Trophoblast cell (in vitro differentiated cells and primary cell): ENCODE measurements around the gene ATP5PO.

Source experiments
- DNase-seq, 2 donors: peaks; one replicate each; pipeline ENCODE4 v3.0.0-alpha.2; 2016
- H2AFZ ChIP-seq: 2 replicates; pipeline ENCODE4 v1.6.1; 2013; ENCODE audit warnings: low read length, moderate library complexity, mild to moderate bottlenecking; ENCODE audit not compliant: insufficient read depth, poor library complexity
- H2AK5ac ChIP-seq: 2 replicates; pipeline ENCODE4 v1.6.1; 2013; ENCODE audit warnings: mild to moderate bottlenecking, low read length
- H2BK120ac ChIP-seq: 2 replicates; pipeline ENCODE4 v1.6.1; 2013; ENCODE audit warnings: low read length, mild to moderate bottlenecking, moderate library complexity; ENCODE audit not compliant: insufficient read depth, poor library complexity
- H2BK12ac ChIP-seq: 2 replicates; pipeline ENCODE4 v1.6.1; 2013; ENCODE audit warnings: mild to moderate bottlenecking, low read length, moderate library complexity
- H2BK5ac ChIP-seq: 2 replicates; pipeline ENCODE4 v1.6.1; 2013; ENCODE audit warnings: low read length, low read depth, moderate library complexity, mild to moderate bottlenecking; ENCODE audit not compliant: poor library complexity
- H3K14ac ChIP-seq: 2 replicates; pipeline ENCODE4 v1.6.1; 2013; ENCODE audit warnings: mild to moderate bottlenecking, low read length
- H3K18ac ChIP-seq: 2 replicates; pipeline ENCODE4 v1.6.1; 2013; ENCODE audit warnings: mild to moderate bottlenecking, low read length
- H3K23ac ChIP-seq: 2 replicates; pipeline ENCODE4 v1.6.1; 2013; ENCODE audit warnings: low read length
- H3K27ac ChIP-seq: 2 replicates; pipeline ENCODE4 v1.5.1; 2013; ENCODE audit warnings: low read depth, mild to moderate bottlenecking, inconsistent platforms, low read length, moderate library complexity
- H3K27me3 ChIP-seq: 2 replicates; pipeline ENCODE4 v1.6.1; 2013; ENCODE audit warnings: inconsistent platforms, mild to moderate bottlenecking, low read length, moderate library complexity; ENCODE audit not compliant: insufficient read depth
- H3K36me3 ChIP-seq, 2 experiments: 1 replicate in 1 of 2; 2 replicates in 1 of 2; pipeline ENCODE4 v1.6.1; 2013; ENCODE audit warnings: low read length in 2 of 2, mild to moderate bottlenecking in 2 of 2, moderate library complexity in 1 of 2; ENCODE audit not compliant: insufficient read depth in 2 of 2, control insufficient read depth in 1 of 2
- H3K4ac ChIP-seq: 2 replicates; pipeline ENCODE4 v1.6.1; 2013; ENCODE audit warnings: low read depth, mild to moderate bottlenecking, low read length, moderate library complexity
- H3K4me1 ChIP-seq, 2 experiments: 1 replicate in 1 of 2; 2 replicates in 1 of 2; pipeline ENCODE4 v1.6.1; 2013; ENCODE audit warnings: low read length in 2 of 2, mild to moderate bottlenecking in 2 of 2, moderate library complexity in 1 of 2; ENCODE audit not compliant: insufficient read depth in 2 of 2, control insufficient read depth in 1 of 2
- H3K4me2 ChIP-seq: 2 replicates; pipeline ENCODE4 v1.6.1; 2013; ENCODE audit warnings: inconsistent platforms, mild to moderate bottlenecking, low read length, moderate library complexity
- H3K4me3 ChIP-seq: 2 replicates; pipeline ENCODE4 v1.5.1; 2013; ENCODE audit warnings: mild to moderate bottlenecking, low read depth, low read length, inconsistent platforms
- H3K79me1 ChIP-seq: one replicate; pipeline ENCODE4 v1.6.1; 2013; ENCODE audit warnings: low read length
- H3K79me2 ChIP-seq: 2 replicates; pipeline ENCODE4 v1.6.1; 2013; ENCODE audit warnings: low read length, mild to moderate bottlenecking; ENCODE audit not compliant: control insufficient read depth, insufficient read depth, poor library complexity
- H3K9ac ChIP-seq: 2 replicates; pipeline ENCODE4 v1.6.1; 2013; ENCODE audit warnings: mild to moderate bottlenecking, low read length
- H3K9me3 ChIP-seq: 2 replicates; pipeline ENCODE4 v1.6.1; 2013; ENCODE audit warnings: low read depth, mild to moderate bottlenecking, control low read depth, inconsistent platforms, low read length; ENCODE audit not compliant: insufficient read depth
- H4K12ac ChIP-seq: 2 replicates; pipeline ENCODE4 v1.6.1; 2013; ENCODE audit warnings: low read depth, mild to moderate bottlenecking, low read length, moderate library complexity
- H4K8ac ChIP-seq: 2 replicates; pipeline ENCODE4 v1.6.1; 2013; ENCODE audit warnings: low read depth, mild to moderate bottlenecking, low read length, moderate library complexity
- H4K91ac ChIP-seq: one replicate; pipeline ENCODE4 v1.6.1; 2013; ENCODE audit warnings: low read depth, mild to moderate bottlenecking, low read length, moderate library complexity
- WGBS: extraction: QIAGEN DNeasy Blood & Tissue Kit; methylation state at CpG from one replicate; pipeline ENCODE4 v1.1.7; 2013; ENCODE audit warnings: missing lambda C conversion rate; ENCODE audit not compliant: insufficient read length, insufficient coverage; ENCODE audit errors: extremely low coverage; 5-methylcytosine and 5-hydroxymethylcytosine counted together

ATP5PO gene

GRCh38 chr21:33950431-33951079, 35.0 kb upstream of the ATP5PO start:
- H3K4me3 ChIP-seq, result no peak overlapping the region
- H3K14ac ChIP-seq, result peak overlapping the region; percentile 14
- H3K9ac ChIP-seq, result no peak overlapping the region
- no peak overlapping the region for H2AK5ac ChIP-seq
- H4K12ac ChIP-seq, result no peak overlapping the region
- DNase-seq, result no peak
- H3K79me2 ChIP-seq, result no peaks in the 10 kb centered on the region
- H3K4me2 ChIP-seq, result no peak overlapping the region
- H3K4ac ChIP-seq, result no peak overlapping the region
- WGBS, result no CpG with 5 or more reads among the region's 10 CpGs
- no peak overlapping the region for H2BK5ac ChIP-seq
- peaks cover 26% of the 10 kb centered on the region for H3K79me1 ChIP-seq
- H2BK12ac ChIP-seq, result peak overlapping the region; percentile 33
- peaks cover 16 to 19% of the 10 kb centered on the region in 2 experiments for H3K4me1 ChIP-seq
- no peak overlapping the region for H2AFZ ChIP-seq
- no peaks in the 10 kb centered on the region for H3K27me3 ChIP-seq
- H3K36me3 ChIP-seq, result no peaks in the 10 kb centered on the region
- H3K18ac ChIP-seq, result no peak overlapping the region
- H3K27ac ChIP-seq, result no peak overlapping the region
- peaks cover 2% of the 10 kb centered on the region for H3K9me3 ChIP-seq
- peak overlapping the region; percentile 7 for H4K91ac ChIP-seq
- peak overlapping the region; percentile 19 for H2BK120ac ChIP-seq
- no peak overlapping the region for H4K8ac ChIP-seq
- no peak overlapping the region for H3K23ac ChIP-seq

DNA sequence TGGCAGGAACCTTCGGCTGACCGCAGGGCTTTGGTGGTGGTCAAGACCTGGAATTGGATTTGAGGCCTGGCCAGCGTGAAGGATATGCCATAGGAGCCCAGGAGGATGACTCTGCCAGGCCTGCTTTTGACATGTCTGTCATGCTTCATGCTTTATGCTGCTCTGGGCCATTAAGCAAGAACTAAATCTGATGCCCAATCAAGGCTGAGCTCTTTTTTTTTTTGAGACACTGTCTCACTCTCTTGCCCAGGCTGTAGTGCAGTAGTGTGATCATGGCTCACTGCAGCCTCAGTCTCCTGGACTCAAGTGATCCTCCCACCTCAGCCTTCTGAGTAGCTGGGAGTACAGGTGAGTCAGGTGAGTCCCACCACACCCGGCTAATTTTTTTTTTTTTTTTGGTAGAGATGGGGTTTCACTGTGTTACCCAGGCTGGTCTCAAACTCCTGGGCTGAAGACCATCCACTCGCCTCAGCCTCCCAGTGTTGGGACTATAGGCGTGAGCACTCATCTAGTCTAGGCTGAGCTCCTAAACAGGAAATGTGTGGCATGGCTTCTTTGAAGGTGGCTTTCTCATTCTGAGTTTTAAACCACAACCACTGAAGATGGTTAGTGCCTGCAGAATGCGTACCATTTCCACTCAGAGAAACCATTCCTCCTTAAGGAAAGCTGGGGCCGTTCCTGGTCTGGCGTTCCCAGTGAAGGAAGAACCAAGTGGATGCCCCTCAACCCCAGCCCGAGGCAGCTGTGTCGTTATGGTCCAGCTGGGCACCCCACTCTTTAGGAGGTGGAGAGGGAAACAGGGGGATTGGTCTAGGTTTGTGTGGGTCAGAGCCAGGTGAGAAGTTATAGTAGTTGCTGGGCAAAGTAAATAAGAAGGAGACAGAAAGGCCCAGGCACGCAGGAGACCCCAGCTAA, 34.2 kb upstream of the ATP5PO start:
- Histone ChIP-seq H3K36me3 (no peaks in the 10 kb centered on the region), H3K23ac (no peak overlapping the region), H3K27ac (no peak overlapping the region), H2AFZ (no peak overlapping the region), H4K12ac (no peak overlapping the region), H2AK5ac (peak overlapping the region; percentile 45), H2BK12ac (peak overlapping the region; percentile 91), H3K9me3 (peaks cover 2% of the 10 kb centered on the region), H3K4me2 (no peak overlapping the region), H2BK5ac (peak overlapping the region; percentile 60), H3K18ac (peak overlapping the region; percentile 63), H3K79me1 (peaks cover 26% of the 10 kb centered on the region), H2BK120ac (peak overlapping the region; percentile 39), H3K4me3 (no peak overlapping the region), H3K4me1 (peaks cover 16 to 19% of the 10 kb centered on the region in 2 experiments), H3K9ac (no peak overlapping the region), H3K4ac (no peak overlapping the region), H3K79me2 (no peaks in the 10 kb centered on the region), H4K91ac (peak overlapping the region; percentile 90), H3K14ac (peak overlapping the region; percentile 22), H3K27me3 (no peaks in the 10 kb centered on the region), H4K8ac (no peak overlapping the region)
- DNase-seq, result no peak
- whole genome bisulfite sequencing, result no CpG with 5 or more reads among the region's 12 CpGs

DNA sequence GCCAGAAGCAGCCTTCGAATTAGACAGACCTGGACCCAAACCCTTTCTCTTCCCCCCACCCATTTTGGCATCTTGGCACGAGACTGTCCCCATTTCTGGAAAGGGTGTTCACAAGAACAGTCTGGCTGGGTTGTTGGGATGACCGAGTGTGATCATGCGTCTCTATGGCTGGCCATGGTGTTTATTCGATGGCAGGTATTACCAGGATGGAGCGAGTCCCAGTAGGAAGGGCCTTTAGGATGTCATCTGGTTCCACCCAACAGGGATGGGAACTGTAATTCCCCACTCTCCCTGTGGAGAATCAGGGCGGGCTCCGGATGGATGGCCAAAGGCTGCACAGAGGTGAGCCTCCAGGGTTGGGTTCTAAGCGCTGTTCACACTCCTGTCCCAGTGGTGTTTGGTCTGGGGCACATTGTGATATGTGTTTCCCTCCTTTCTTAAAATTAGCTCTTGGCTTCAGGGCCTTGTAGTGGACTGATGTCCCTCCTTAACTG, 33.4 kb upstream of the ATP5PO start:
- Histone ChIP-seq H2AFZ (peak overlapping the region; percentile 37), H3K14ac (peak overlapping the region; percentile 86), H3K27ac (peak overlapping the region; percentile 83), H3K18ac (peak overlapping the region; percentile 73), H2BK5ac (peak overlapping the region; percentile 60), H3K9ac (no peak overlapping the region), H3K23ac (no peak overlapping the region), H3K4me3 (no peak overlapping the region), H3K79me1 (peaks cover 26% of the 10 kb centered on the region), H3K4me1 (peaks cover 16 to 19% of the 10 kb centered on the region in 2 experiments), H3K79me2 (no peaks in the 10 kb centered on the region), H4K12ac (no peak overlapping the region), H3K27me3 (no peaks in the 10 kb centered on the region), H3K9me3 (peaks cover 2% of the 10 kb centered on the region), H3K36me3 (no peaks in the 10 kb centered on the region), H2BK120ac (peak overlapping the region; percentile 89), H4K91ac (peak overlapping the region; percentile 90), H3K4me2 (no peak overlapping the region), H3K4ac (peak overlapping the region; percentile 46), H2BK12ac (peak overlapping the region; percentile 66), H2AK5ac (peak overlapping the region; percentile 45), H4K8ac (peak overlapping the region; percentile 78)
- no CpG with 5 or more reads among the region's 9 CpGs for WGBS
- DNase-seq, result no peak

DNA sequence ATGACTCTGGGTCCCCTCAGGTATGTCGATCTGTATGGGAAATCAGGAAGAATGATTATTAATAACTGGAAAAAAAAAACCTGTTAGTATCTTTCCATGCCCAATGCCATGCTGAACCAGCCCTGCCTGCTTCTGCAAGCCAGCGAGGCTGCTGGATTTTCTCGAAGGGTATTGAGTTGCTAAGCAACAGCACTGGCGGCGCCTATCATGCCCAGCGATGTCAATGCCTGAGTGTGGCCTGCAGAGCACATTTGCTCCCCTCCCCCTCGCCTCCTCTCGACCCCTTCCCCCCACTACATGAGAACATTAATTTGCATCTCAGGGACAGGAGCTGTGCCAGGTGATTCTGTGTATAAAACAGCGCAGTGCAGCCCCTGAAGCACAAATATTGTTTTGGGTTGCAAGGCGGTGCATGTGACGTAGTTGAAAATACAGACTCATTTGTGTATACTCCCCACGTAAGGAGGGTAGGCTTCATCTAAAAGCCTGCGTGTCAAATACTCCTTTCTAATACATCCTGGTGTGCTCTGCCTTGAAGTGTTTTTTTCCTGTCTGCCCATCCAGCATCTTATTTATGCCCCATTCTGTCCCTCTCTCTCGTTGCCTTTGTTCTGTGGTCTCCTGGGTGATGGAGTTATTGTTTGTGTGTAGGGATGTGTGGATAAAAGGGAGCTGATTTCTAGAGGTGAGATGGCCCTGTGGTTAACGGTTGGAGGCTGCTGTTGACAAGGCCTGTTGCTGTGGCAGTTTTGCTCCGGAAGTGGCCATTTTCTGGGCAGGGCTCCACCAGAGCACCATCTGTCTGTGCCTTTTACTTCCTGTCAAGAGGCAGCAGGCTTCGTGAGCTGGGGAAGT, 32.7 kb upstream of the ATP5PO start:
- H3K9ac ChIP-seq, result peak overlapping the region; percentile 4
- peaks cover 26% of the 10 kb centered on the region for H3K79me1 ChIP-seq
- H3K27me3 ChIP-seq, result no peaks in the 10 kb centered on the region
- H2AK5ac ChIP-seq, result peak overlapping the region; percentile 45
- H3K4ac ChIP-seq, result peak overlapping the region; percentile 46
- peak overlapping the region; percentile 37 for H2AFZ ChIP-seq
- peak overlapping the region; percentile 90 for H4K91ac ChIP-seq
- no peaks in the 10 kb centered on the region for H3K36me3 ChIP-seq
- no peak overlapping the region for H3K23ac ChIP-seq
- H4K8ac ChIP-seq, result peak overlapping the region; percentile 78
- peak overlapping the region; percentile 56 for H3K4me2 ChIP-seq
- peak overlapping the region; percentile 1 for H4K12ac ChIP-seq
- H3K14ac ChIP-seq, result peak overlapping the region; percentile 86
- no CpG with 5 or more reads among the region's 17 CpGs for WGBS
- peak overlapping the region; percentile 89 for H2BK120ac ChIP-seq
- peak overlapping the region; percentile 66 for H2BK12ac ChIP-seq
- H3K4me3 ChIP-seq, result no peak overlapping the region
- peak overlapping the region; percentile 83 for H3K27ac ChIP-seq
- peak overlapping the region; percentile 73 for H3K18ac ChIP-seq
- peaks cover 16 to 19% of the 10 kb centered on the region in 2 experiments for H3K4me1 ChIP-seq
- no peaks in the 10 kb centered on the region for H3K79me2 ChIP-seq
- DNase-seq, result peak; percentile 1 to 26
- H3K9me3 ChIP-seq, result peaks cover 2% of the 10 kb centered on the region
- H2BK5ac ChIP-seq, result peak overlapping the region; percentile 60
